Kidney (tissue), 14 donors: ENCODE results near the gene ATP6V1F. TPM values are rescaled to one million over a fixed set of nuclear protein-coding genes. Genes with fewer than 3 reads are reported as not detected.

ENCODE experiments used
- DNase-seq, 5 donors: peaks; one replicate each; pipeline ENCODE4 v3.0.0-alpha.2; 2013 to 2020
- FAIRE-seq: peaks from 2 replicates; lab custom pipeline; 2012; peaks lifted over from hg19 to GRCh38; lab: Jason Lieb, UNC
- H3K27ac ChIP-seq, 2 donors: one replicate each; pipeline ENCODE4 v1.7.0; 2013; ENCODE audit warnings: low read depth in 2 of 2, low read length in 2 of 2, inconsistent platforms in 1 of 2
- H3K27me3 ChIP-seq: one replicate; pipeline ENCODE4 v1.7.1; 2013; ENCODE audit warnings: low read length, inconsistent platforms; ENCODE audit not compliant: control insufficient read depth, insufficient read depth
- H3K36me3 ChIP-seq, 3 donors: one replicate each; pipeline versions ENCODE4 v1.7.0 to v1.7.1; 2013; ENCODE audit warnings: low read length in 3 of 3, control low read depth in 1 of 3, inconsistent platforms in 1 of 3; ENCODE audit not compliant: insufficient read depth in 3 of 3, control insufficient read depth in 2 of 3
- H3K4me1 ChIP-seq, 3 donors: one replicate each; pipeline versions ENCODE4 v1.7.0 to v1.7.1; 2013; ENCODE audit warnings: low read length in 3 of 3, inconsistent platforms in 1 of 3, low read depth in 1 of 3; ENCODE audit not compliant: control insufficient read depth in 2 of 3, insufficient read depth in 2 of 3
- H3K4me3 ChIP-seq, 3 donors: one replicate each; pipeline versions ENCODE4 v1.7.0 to v1.8.1; 2013; ENCODE audit warnings: low read length in 3 of 3, control low read depth in 1 of 3, inconsistent platforms in 1 of 3
- H3K9ac ChIP-seq, 3 donors: one replicate each; pipeline versions ENCODE4 v1.7.0 to v1.7.1; 2013; ENCODE audit warnings: low read length in 3 of 3, control low read depth in 1 of 3, inconsistent platforms in 1 of 3
- H3K9me3 ChIP-seq, 3 donors: one replicate each; pipeline versions ENCODE4 v1.7.0 to v1.7.1; 2013; ENCODE audit warnings: low read length in 3 of 3, control low read depth in 1 of 3, inconsistent platforms in 1 of 3; ENCODE audit not compliant: control insufficient read depth in 2 of 3, insufficient read depth in 1 of 3
- CTCF ChIP-seq: IDR thresholded peaks from 3 replicates; pipeline ENCODE4 v1.5.1; 2012; ENCODE audit warnings: mild to moderate bottlenecking, moderate library complexity, borderline replicate concordance; ENCODE audit not compliant: insufficient read depth; ENCODE audit errors: extremely low read depth
- intact Hi-C: fragments of 100-400 bp; cut with DNase I; formaldehyde crosslinking; loops from one replicate; pipeline ENCODE4 v1.11.1; 2022
- polyA plus RNA-seq: library from polyadenylated mRNA; stranded (reverse); fragments of 350-450 nt; fragmentation: Illumina TruSeq; extraction: RNeasy Lipid Tissue Mini Kit (QIAGEN cat#74804); gene quantifications from one replicate; pipeline ENCODE4 v1.2.3, GENCODE V29; 2014; ENCODE audit warnings: low read depth, low replicate concordance; ENCODE audit not compliant: insufficient read depth
- total RNA-seq: library from RNA; stranded (reverse); fragmentation: NEBNext Ultra II Directional; extraction: Animal tissue kit (Norgen Biotek cat#: 25700); gene quantifications from one replicate; pipeline ENCODE4 v1.2.1, GENCODE V29; 2021
- donor health status: control.
- donor health status: control.
- donor health status: control.
- donor health status: control.
- donor health status: control.
- donor health status: DM: yes; HTN: yes; CAD: no.
- donor health status: Normal renal cell carcinoma (clear cell type).

ATP6V1F gene
- total and polyA plus RNA-seq, 2 donors from 2014 or later: 161 to 684 TPM

GRCh38 chr7:128838981-128839731 is 23.5 kb upstream of the ATP6V1F start:
- Histone ChIP-seq H3K36me3 (no peaks in the 10 kb centered on the region), H3K27me3 (no peaks in the 10 kb centered on the region), H3K4me3 (no peak overlapping the region), H3K27ac (no peak overlapping the region), H3K4me1 (no peaks in the 10 kb centered on the region), H3K9ac (no peak overlapping the region), H3K9me3 (no peaks in the 10 kb centered on the region)
- FAIRE-seq: no peak
- intact Hi-C loops: no loop called here
- peak in 1 of 5 donors; percentile 61 for DNase-seq
- TF ChIP-seq CTCF: no peak

GRCh38 chr7:128839751-128840177 is 22.9 kb upstream of the ATP6V1F start:
- DNase-seq: peak in 1 of 5 donors; percentile 51

GRCh38 chr7:128840326-128841170 is 22.1 kb upstream of the ATP6V1F start:
- intact Hi-C loops: no loop called here
- no peak for FAIRE-seq
- TF ChIP-seq CTCF: no peak
- H3K36me3 ChIP-seq: no peaks in the 10 kb centered on the region
- no peak overlapping the region for H3K9ac ChIP-seq
- H3K9me3 ChIP-seq: no peaks in the 10 kb centered on the region
- H3K27me3 ChIP-seq: no peaks in the 10 kb centered on the region
- peak in 1 of 5 donors; percentile 73 for DNase-seq
- H3K4me3 ChIP-seq: no peak overlapping the region
- H3K4me1 ChIP-seq: no peaks in the 10 kb centered on the region
- H3K27ac ChIP-seq: no peak overlapping the region

More at GRCh38 chr7:128839751-128840177, 22.9 kb upstream of the ATP6V1F start:
- H3K27ac ChIP-seq: no peak overlapping the region
- no peak for TF ChIP-seq CTCF
- no peak overlapping the region for H3K9ac ChIP-seq
- no peaks in the 10 kb centered on the region for H3K27me3 ChIP-seq
- H3K36me3 ChIP-seq: no peaks in the 10 kb centered on the region
- intact Hi-C loops: no loop called here
- no peaks in the 10 kb centered on the region for H3K9me3 ChIP-seq
- FAIRE-seq: no peak
- H3K4me3 ChIP-seq: no peak overlapping the region
- no peaks in the 10 kb centered on the region for H3K4me1 ChIP-seq
